GM06990 (cell line): ENCODE data around the gene VAMP8.
"Not testable (repeated sequence)": the region's sequence is repeated elsewhere in the genome, so short reads cannot be mapped to it uniquely, and the experiment has no call there.

ENCODE experiments used
- DNase-seq: peaks from one replicate; pipeline ENCODE4 v3.0.0-alpha.2; 2011; ENCODE audit not compliant: insufficient read length; ENCODE audit errors: extremely low read depth
- H3K27me3 ChIP-seq: replicated peaks from 2 replicates; pipeline ENCODE4 v1.6.0; 2011; ENCODE audit warnings: low read length; ENCODE audit not compliant: control insufficient read depth, insufficient read depth
- H3K36me3 ChIP-seq: 2 replicates; pipeline ENCODE4 v1.5.1; 2011; ENCODE audit warnings: low read length; ENCODE audit not compliant: control insufficient read depth, insufficient read depth
- H3K4me3 ChIP-seq: replicated peaks from 2 replicates; pipeline ENCODE4 v1.5.1; 2011; ENCODE audit warnings: low read depth, mild to moderate bottlenecking, control low read depth, low read length
- TF ChIP-seq, protein P1 (sequence below): IDR thresholded peaks from 2 replicates; pipeline ENCODE4 v1.5.1; 2011; ENCODE audit warnings: low read length, control low read depth, mild to moderate bottlenecking, inconsistent platforms; ENCODE audit not compliant: insufficient read depth, poor library complexity, severe bottlenecking

VAMP8 gene

DNA sequence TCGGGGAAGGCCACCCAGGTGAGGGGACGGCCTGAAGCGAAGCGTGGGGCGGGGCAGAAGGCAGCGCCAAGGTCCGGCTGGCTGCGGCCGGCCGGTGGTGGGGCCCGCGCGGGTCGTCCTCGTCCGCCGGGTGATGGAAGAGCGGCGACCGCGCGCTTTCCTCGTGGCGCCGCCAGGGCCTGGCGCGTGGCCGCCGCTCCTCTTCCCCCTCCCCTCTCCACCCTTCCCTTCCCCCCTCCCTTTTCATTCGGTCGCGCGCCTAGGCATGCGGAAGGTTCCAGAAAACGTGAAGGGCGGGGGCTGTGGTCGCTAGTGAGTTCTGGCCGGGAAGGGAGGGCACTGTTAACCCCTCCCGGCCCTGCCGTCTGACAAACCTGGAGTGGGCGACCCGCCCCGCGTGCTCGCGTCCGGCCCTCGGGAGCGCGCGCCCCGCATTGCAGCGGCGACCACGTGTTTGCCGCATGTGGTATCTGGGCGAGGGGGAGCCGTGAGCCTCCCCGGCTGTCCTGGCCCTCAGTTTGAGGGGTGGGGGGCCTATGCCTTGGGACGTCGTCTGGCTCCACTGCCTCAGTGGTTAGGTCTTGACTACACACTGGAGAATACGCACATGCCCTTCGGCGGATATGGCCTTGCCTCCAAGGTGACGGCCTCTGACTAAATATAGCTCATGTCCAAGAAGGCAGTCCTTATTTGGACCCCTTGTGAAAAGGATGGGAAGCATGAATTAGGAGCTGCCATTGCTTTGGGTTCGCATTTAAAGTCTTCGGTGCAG, 37.8 kb upstream of the VAMP8 start:
- DNase-seq = peak; percentile 86
- TF ChIP-seq, protein P1, sequence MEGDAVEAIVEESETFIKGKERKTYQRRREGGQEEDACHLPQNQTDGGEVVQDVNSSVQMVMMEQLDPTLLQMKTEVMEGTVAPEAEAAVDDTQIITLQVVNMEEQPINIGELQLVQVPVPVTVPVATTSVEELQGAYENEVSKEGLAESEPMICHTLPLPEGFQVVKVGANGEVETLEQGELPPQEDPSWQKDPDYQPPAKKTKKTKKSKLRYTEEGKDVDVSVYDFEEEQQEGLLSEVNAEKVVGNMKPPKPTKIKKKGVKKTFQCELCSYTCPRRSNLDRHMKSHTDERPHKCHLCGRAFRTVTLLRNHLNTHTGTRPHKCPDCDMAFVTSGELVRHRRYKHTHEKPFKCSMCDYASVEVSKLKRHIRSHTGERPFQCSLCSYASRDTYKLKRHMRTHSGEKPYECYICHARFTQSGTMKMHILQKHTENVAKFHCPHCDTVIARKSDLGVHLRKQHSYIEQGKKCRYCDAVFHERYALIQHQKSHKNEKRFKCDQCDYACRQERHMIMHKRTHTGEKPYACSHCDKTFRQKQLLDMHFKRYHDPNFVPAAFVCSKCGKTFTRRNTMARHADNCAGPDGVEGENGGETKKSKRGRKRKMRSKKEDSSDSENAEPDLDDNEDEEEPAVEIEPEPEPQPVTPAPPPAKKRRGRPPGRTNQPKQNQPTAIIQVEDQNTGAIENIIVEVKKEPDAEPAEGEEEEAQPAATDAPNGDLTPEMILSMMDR = no peak
- Histone ChIP-seq H3K36me3 (peaks cover 14% of the 10 kb centered on the region), H3K4me3 (peak overlapping the region; percentile 83), H3K27me3 (no peaks in the 10 kb centered on the region)

GRCh38 chr2:85540133-85540648, 37.2 kb upstream of the VAMP8 start:
- no peak for DNase-seq
- Histone ChIP-seq H3K36me3 (peaks cover 14% of the 10 kb centered on the region), H3K4me3 (peak overlapping the region; percentile 83), H3K27me3 (no peaks in the 10 kb centered on the region)
- TF ChIP-seq, protein P1 = no peak

DNA sequence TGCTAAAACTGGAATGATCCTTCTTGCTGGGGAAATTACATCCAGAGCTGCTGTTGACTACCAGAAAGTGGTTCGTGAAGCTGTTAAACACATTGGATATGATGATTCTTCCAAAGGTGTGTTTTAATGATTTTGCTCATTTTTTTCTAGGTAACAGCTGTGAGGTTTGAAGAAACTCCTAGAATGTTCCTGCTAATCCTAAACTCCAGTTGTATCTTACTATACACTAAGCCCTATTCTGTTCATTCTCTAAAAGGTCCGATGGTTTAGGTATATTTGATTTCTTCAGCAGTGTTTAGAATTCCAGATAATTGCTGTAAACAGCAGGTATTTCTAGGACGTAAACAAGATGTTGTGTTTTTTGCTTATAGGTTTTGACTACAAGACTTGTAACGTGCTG, 36.1 kb upstream of the VAMP8 start:
- TF ChIP-seq, protein P1 = no peak
- peaks cover 18% of the 10 kb centered on the region for H3K36me3 ChIP-seq
- H3K4me3 ChIP-seq = peak overlapping the region; percentile 83
- no peaks in the 10 kb centered on the region for H3K27me3 ChIP-seq
- no peak for DNase-seq

- peaks cover 18% of the 10 kb centered on the region for H3K36me3 ChIP-seq
- TF ChIP-seq, protein P1 = no peak
- H3K4me3 ChIP-seq = peak overlapping the region; percentile 83
- no peaks in the 10 kb centered on the region for H3K27me3 ChIP-seq
- no peak for DNase-seq
These were observed 35.5 kb upstream of the VAMP8 start for GRCh38 chr2:85541753-85542457.

GRCh38 chr2:85542777-85543176, 34.6 kb upstream of the VAMP8 start:
- Histone ChIP-seq H3K36me3 (peaks cover 18% of the 10 kb centered on the region), H3K27me3 (no peaks in the 10 kb centered on the region), H3K4me3 (no peak overlapping the region)
- no peak for DNase-seq
- TF ChIP-seq, protein P1 = no peak

DNA sequence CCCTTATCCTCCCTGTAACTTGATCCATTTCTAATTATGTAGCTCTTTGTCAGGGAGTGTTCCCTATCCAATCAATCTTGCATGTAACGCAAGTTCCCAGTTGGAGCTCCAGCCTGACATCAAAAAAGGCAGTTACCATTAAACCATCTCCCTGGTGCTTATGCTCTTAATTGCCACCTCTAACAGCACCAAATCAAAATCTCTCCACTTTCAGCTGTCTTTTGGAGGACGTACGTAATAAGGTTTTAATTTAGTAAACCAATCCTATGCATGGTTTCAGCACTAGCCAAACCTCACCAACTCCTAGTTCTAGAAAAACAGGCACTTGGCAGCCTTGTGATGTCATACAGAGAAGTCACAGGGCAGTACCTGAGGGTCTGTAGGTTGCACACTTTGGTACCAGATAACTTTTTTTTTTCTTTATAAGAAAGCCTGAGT, 33.1 kb upstream of the VAMP8 start:
- peaks cover 18% of the 10 kb centered on the region for H3K36me3 ChIP-seq
- not testable (repeated sequence) for H3K4me3 ChIP-seq, H3K27me3 ChIP-seq, DNase-seq

DNA sequence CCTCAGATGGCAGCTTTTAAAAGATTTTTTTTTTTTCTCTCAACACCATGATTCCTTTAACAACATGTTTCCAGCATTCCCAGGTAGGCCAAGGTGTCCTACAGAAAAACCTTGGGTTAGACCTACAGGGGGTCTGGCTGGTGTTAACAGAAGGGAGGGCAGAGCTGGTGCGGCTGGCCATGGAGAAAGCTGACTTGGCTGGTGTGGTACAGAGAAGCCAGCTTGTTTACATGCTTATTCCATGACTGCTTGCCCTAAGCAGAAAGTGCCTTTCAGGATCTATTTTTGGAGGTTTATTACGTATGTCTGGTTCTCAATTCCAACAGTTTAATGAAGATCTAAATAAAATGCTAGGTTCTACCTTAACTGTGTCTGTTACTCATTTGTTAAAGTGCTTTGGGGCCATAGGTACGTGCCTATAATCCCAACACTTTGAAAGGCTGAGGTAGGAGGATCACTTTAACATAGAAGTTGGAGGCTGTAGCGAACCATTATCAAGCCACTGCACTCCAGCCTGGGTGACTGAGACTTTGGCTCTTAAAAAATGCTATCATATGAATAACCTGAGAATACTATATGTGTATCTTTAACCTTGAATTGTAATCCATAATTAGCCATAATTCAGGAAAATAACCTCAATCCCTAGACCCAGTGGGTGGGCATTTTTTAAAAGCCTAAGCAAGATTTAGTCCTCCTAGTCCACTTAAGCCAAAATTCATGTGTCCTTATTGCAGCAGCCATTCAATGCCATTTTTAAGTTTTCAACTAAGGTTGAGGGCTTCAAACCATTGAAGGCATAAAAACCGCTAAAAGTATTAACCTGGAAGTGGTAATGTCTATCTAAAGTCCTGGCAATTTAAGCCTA, 32.2 kb upstream of the VAMP8 start:
- H3K36me3 ChIP-seq = peaks cover 20% of the 10 kb centered on the region
- not testable (repeated sequence) for H3K27me3 ChIP-seq, DNase-seq, H3K4me3 ChIP-seq
